ENCODE results near the gene SLC25A25. TPM values are rescaled to one million over a fixed set of nuclear protein-coding genes. Genes with fewer than 3 reads are reported as not detected.

Gene SLC25A25
- total and polyA plus RNA-seq, 2 of the 8 experiments (the other 6 are each of a cell fraction or from before 2014, with no cell fraction given) = 6.5 to 18.5 TPM

GRCh38 chr9:128062846-128063831, 4.9 kb upstream of the SLC25A25 start (continued):
- no peak for TF ChIP-seq EP300 (IDR thresholded peaks at IDR 0.05; ENCODE audit: borderline replicate concordance in 1 of 2, low read depth in 2 of 2, low read length in 2 of 2)
- TF ChIP-seq FOSL1 (IDR thresholded peaks at IDR 0.05; ENCODE audit: insufficient read depth, low read depth, low read length) = no peak
- no peak for TF ChIP-seq TAF7 (optimal IDR thresholded peaks at IDR 0.05; ENCODE audit: borderline replicate concordance, low read depth, low read length)
- TF ChIP-seq BRCA1 (IDR thresholded peaks at IDR 0.05; ENCODE audit: low read depth, low read length) = no peak
